NCI-H1105 (cell line): ENCODE results near the gene ME1.

ENCODE experiments used
- DNase-seq: peaks from one replicate; lab custom pipeline; 2025; lab: John Stamatoyannopoulos, UW

ME1 gene

GRCh38 chr6:83190626-83191025 is 240.2 kb downstream of the ME1 start:
- no peak for DNase-seq

- DNase-seq, result no peak
These were observed 242.3 kb downstream of the ME1 start for GRCh38 chr6:83188501-83188900.

- no peak for DNase-seq
These were observed 245.8 kb downstream of the ME1 start for GRCh38 chr6:83185096-83185495.

- no peak for DNase-seq
These were observed 247.6 kb downstream of the ME1 start for GRCh38 chr6:83183082-83183828.

GRCh38 chr6:83182114-83182513 is 248.7 kb downstream of the ME1 start:
- DNase-seq, result no peak

GRCh38 chr6:83180426-83180950 is 250.4 kb downstream of the ME1 start:
- no peak for DNase-seq

- no peak for DNase-seq
These were observed 254.6 kb downstream of the ME1 start for GRCh38 chr6:83176246-83176645.

- no peak for DNase-seq
These were observed 261.3 kb downstream of the ME1 start for GRCh38 chr6:83169511-83169910.

GRCh38 chr6:83169106-83169505 is 261.7 kb downstream of the ME1 start:
- DNase-seq, result no peak

GRCh38 chr6:83168556-83168955 is 262.3 kb downstream of the ME1 start:
- no peak for DNase-seq

- DNase-seq, result no peak
These were observed 263.0 kb downstream of the ME1 start for GRCh38 chr6:83167726-83168278.
